AG10803 (cell line): ENCODE measurements around the gene SMARCA2.
A peak's percentile ranks its signal among the peaks of the same experiment; 100 is the strongest.

Experiments used
- DNase-seq: peaks from one replicate; pipeline ENCODE4 v3.0.0; 2010; ENCODE audit warnings: low read depth
- H3K4me3 ChIP-seq: 2 replicates; pipeline ENCODE4 v1.5.1; 2011; ENCODE audit warnings: mild to moderate bottlenecking, low read length, control low read depth
- TF ChIP-seq, protein P1 (sequence below): conservative IDR thresholded peaks from 2 replicates; pipeline ENCODE4 v1.5.1; 2011; ENCODE audit warnings: mild to moderate bottlenecking, low read length, control low read depth, inconsistent platforms

Gene SMARCA2

DNA sequence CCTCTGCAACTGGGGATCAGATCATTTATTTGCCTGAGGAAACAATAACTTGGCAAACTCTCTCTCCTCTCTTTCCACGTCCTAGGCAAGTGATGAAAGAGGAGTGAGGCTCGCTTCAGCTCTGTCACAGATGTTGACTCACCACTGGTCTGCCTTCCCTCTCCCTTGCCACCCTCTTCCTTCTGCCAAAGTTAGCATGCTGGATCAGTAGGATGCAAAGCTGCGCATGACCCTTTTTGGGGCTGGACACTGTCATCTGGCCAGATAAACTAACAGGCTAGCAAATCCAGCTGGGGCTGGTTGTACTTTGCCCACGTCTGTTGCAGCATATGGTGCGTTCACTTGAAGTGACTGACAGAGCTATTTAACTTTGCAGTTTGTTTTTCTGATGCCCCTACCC lies 36.2 kb upstream of the SMARCA2 start:
- peak overlapping the region; percentile 27 for H3K4me3 ChIP-seq
- peak; percentile 96 for DNase-seq
- TF ChIP-seq, protein P1, sequence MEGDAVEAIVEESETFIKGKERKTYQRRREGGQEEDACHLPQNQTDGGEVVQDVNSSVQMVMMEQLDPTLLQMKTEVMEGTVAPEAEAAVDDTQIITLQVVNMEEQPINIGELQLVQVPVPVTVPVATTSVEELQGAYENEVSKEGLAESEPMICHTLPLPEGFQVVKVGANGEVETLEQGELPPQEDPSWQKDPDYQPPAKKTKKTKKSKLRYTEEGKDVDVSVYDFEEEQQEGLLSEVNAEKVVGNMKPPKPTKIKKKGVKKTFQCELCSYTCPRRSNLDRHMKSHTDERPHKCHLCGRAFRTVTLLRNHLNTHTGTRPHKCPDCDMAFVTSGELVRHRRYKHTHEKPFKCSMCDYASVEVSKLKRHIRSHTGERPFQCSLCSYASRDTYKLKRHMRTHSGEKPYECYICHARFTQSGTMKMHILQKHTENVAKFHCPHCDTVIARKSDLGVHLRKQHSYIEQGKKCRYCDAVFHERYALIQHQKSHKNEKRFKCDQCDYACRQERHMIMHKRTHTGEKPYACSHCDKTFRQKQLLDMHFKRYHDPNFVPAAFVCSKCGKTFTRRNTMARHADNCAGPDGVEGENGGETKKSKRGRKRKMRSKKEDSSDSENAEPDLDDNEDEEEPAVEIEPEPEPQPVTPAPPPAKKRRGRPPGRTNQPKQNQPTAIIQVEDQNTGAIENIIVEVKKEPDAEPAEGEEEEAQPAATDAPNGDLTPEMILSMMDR: no peak

DNA sequence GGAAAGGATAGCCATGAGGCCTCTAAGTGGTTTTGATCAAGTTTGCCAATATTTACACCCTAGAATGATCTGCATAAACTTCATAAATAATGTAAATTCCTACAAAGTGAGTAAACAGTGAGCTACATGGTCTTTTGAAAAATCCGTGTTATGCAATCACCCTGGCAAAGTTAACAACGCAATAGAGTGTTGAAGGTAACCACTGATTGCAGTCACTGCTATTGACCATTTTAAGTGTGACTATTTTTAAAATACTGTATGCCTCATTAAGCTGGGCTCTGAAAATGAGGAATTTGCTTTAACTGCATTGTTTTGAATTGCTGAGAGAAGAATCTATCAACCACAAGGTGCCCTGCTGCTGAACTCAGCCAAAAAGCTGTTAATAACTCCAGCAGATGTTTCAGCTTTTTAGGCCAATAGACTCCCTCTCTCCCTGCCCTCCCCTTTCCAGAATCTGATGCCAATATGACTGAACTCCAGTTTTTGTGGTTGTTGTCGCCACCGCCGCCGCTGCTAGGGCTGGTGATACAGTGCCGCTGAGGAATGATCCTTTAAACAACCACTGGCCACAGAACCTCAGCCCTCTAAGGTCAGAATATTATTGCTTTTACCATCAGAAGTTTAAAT lies 35.3 kb upstream of the SMARCA2 start:
- TF ChIP-seq, protein P1: no peak
- H3K4me3 ChIP-seq: peak overlapping the region; percentile 64
- DNase-seq: peak; percentile 99

DNA sequence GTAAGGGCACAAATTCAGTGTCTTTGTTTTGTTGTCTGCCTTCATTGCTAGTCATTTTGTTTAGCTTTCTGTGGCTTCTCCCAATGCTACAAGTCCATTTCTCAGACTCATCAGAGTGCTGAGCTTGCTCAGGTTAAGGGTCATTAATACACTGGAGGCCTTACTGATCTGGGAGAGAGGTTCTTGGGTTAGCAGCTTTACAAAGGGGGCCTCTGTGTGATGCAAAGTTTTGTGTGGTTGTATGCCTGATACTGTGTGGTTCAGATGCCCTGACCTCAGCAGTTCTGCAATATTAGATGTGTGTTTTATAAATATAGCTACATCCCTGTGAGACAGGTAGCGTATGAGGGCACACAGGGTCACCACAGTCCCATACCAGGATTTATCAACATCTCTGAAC lies 34.8 kb upstream of the SMARCA2 start:
- TF ChIP-seq, protein P1: no peak
- DNase-seq: no peak
- H3K4me3 ChIP-seq: peak overlapping the region; percentile 64

DNA sequence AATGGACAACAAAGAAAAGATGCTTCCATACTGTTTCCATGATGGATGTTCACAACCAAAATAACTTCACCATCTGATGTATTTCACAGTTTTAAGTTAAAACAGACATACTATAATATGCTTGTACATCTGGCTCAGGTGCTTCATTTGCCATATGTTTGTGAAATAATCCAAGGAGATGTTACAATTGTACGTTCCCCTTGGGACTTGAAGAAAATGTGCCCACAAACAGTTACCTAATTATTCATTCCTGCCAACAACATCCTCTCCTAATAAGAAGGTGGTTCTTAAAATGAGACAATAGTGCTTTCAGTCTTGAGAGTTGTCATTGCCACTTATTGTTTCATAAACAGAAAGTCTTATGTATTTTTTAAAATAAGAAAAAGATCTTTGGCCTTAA lies 33.1 kb upstream of the SMARCA2 start:
- DNase-seq: peak; percentile 10
- no peak overlapping the region for H3K4me3 ChIP-seq
- TF ChIP-seq, protein P1: no peak

DNA sequence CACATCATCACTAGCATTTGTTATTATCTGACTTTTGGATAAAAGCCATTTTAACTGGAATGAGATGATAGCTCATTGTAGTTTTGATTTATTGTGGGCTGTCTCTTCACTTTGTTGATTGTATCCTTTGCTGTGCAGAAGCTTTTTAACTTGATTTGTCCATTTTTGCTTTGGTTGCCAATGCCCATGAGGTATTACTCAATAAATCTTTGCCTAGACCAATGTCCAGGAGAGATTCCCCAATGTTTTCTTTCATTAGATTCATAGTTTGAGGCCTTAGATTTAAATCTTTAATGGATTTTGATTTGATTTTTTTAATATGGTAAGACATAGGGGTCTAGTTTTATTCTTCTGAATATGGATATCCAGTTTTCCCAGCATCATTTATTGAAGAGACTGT lies 28.8 kb upstream of the SMARCA2 start:
- TF ChIP-seq, protein P1: no peak

DNA sequence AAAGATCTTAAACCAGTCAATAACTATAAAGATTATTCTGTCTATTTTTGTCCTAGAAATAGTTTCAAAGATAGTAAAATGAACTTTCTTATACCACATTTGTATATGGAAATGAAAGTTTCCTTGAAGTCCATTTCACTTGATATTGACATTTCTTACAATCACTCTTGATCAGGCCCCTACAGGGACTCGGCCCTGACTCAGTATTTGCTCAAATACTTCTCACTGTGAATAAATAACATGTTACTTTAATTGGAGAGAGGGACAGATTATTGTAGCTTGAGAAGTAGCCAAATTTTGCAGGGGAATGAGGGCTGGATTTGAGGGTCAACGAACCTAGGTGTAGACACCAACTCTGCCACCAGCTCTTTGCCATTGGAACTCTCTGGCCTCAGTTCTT lies 25.6 kb upstream of the SMARCA2 start:
- no peak overlapping the region for H3K4me3 ChIP-seq
- DNase-seq: no peak
- TF ChIP-seq, protein P1: no peak

More for the DNA sequence above, 28.8 kb upstream of the SMARCA2 start:
- no peak for DNase-seq
- H3K4me3 ChIP-seq: no peak overlapping the region

DNA sequence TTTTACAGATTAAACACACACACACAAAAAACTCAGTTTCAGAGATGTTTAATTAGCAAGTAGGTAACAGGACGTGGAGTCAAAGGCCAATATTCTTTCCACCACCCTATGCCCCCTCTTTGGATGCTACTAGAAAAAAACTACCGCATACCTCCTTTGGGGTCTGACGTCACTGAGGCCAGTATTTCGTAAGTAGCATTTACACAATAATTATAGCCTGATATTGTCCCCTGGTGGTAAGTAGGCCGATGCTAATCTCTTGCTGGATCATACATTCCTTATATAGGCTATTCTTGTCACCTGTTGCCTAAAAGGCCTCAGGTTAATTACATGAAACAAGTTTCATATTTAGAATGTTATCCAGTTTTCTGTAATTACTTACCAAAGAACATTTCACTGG lies 21.0 kb upstream of the SMARCA2 start:
- TF ChIP-seq, protein P1: peak; percentile 13; the same call in 1 of the 2 replicates
- H3K4me3 ChIP-seq: no peak overlapping the region
- peak; percentile 10 for DNase-seq
